Hepatocyte (in vitro differentiated cells): ENCODE data around the gene CDC42BPG.

Source experiments
- EZH2 ChIP-seq: fragments of 200-600 bp; sonication (generic); IDR thresholded peaks from 2 replicates; pipeline ENCODE4 v1.6.1; 2016; ENCODE audit warnings: antibody characterized with exemption, mild to moderate bottlenecking, borderline replicate concordance
- TF ChIP-seq, protein P1 (sequence below): fragments of 200-600 bp; sonication (generic); IDR thresholded peaks from 2 replicates; pipeline ENCODE4 v1.5.1; 2016; ENCODE audit warnings: antibody characterized with exemption, mild to moderate bottlenecking; ENCODE audit not compliant: poor library complexity

DNA sequence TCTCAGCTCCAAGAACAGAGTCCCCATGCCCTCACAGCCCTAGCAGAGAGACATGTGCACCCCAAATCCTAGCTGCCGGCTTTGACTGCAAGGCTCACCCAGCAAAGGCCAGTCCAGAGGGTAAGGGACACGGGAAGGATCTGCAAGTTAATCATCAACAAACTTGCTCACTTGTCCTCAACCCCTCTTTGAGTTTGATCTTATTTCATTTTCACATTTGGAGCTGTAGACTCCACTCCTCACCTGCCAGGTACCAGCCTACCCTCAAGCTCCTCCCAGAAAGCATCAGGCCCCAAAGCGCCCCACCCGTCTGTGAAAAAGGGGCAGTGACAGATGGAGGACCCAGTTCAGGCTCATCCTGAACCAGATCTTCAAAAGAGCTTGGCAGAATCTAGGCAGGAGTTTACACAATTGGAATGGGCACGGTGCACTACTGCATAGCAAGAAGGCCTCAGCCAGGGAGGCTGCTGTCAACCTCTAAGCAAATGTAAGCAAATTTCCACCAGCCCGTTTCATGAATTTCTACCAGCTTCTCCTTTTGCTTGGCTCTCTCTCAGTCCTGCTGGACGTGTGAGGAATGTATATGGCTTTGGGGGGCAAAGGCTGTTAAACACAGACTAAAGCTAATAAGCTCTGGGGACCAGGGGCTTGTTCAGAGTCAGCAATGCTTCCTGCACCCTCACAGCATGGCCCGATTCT lies 28.5 kb upstream of the CDC42BPG start:
- TF ChIP-seq, protein P1, sequence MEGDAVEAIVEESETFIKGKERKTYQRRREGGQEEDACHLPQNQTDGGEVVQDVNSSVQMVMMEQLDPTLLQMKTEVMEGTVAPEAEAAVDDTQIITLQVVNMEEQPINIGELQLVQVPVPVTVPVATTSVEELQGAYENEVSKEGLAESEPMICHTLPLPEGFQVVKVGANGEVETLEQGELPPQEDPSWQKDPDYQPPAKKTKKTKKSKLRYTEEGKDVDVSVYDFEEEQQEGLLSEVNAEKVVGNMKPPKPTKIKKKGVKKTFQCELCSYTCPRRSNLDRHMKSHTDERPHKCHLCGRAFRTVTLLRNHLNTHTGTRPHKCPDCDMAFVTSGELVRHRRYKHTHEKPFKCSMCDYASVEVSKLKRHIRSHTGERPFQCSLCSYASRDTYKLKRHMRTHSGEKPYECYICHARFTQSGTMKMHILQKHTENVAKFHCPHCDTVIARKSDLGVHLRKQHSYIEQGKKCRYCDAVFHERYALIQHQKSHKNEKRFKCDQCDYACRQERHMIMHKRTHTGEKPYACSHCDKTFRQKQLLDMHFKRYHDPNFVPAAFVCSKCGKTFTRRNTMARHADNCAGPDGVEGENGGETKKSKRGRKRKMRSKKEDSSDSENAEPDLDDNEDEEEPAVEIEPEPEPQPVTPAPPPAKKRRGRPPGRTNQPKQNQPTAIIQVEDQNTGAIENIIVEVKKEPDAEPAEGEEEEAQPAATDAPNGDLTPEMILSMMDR: no peak
- TF ChIP-seq EZH2: no peak
